Endothelial cell of umbilical vein (primary cell): Measurements from ENCODE around the gene ACOX3. TPM values are rescaled to one million over a fixed set of nuclear protein-coding genes. Genes with fewer than 3 reads are reported as not detected.

Experiments used
- BruUV-seq: library from RNA; stranded (reverse); fragments of 400-500 nt; replicated peaks from 2 replicates; lab custom pipeline; 2021; lab: Mats Ljungman, UMichigan
- CTCF ChIA-PET: fragments of 300-600, 350-600 bp; sonication (Branson Sonifier 250); formaldehyde crosslinking; loops from one replicate; lab custom pipeline; 2021; ENCODE audit warnings: antibody characterized with exemption, inconsistent platforms; lab: Charles Lee
- POLR2A ChIA-PET: fragments of 300-600, 350-600 bp; sonication (Branson Sonifier 250); formaldehyde crosslinking; loops from one replicate; lab custom pipeline; 2021; ENCODE audit warnings: antibody characterized with exemption, inconsistent platforms; lab: Charles Lee
- DNase-seq: peaks from one replicate; pipeline ENCODE4 v3.0.0-alpha.2; 2011; ENCODE audit warnings: low read depth, low spot score
- FAIRE-seq: peaks from 2 replicates; lab custom pipeline; 2011; peaks lifted over from hg19 to GRCh38; lab: Jason Lieb, UNC
- H2AFZ ChIP-seq: 2 replicates; pipeline ENCODE4 v1.6.0; 2012; ENCODE audit warnings: low read depth, low read length, control low read depth, inconsistent platforms
- H3K27ac ChIP-seq: 2 replicates; pipeline ENCODE4 v1.5.1; 2011; ENCODE audit warnings: low read depth, mild to moderate bottlenecking, control low read depth, low read length, moderate library complexity; ENCODE audit not compliant: insufficient read depth
- H3K27me3 ChIP-seq, 2 experiments: 2 replicates each; pipeline versions ENCODE4 v1.6.0 to v1.6.1; 2011; ENCODE audit warnings: low read length in 2 of 2, mixed read lengths in 1 of 2; ENCODE audit not compliant: control insufficient read depth in 2 of 2, insufficient read depth in 2 of 2
- H3K36me3 ChIP-seq, 2 experiments: 2 replicates in 1 of 2; 3 replicates in 1 of 2; pipeline ENCODE4 v1.5.1; 2011; ENCODE audit warnings: low read length in 2 of 2, mild to moderate bottlenecking in 1 of 2, moderate library complexity in 1 of 2; ENCODE audit not compliant: control insufficient read depth in 2 of 2, insufficient read depth in 2 of 2; ENCODE audit errors: extremely low read depth in 1 of 2
- H3K4me1 ChIP-seq: 3 replicates; pipeline ENCODE4 v1.5.1; 2011; ENCODE audit warnings: mild to moderate bottlenecking, low read length; ENCODE audit not compliant: control insufficient read depth, insufficient read depth; ENCODE audit errors: extremely low read depth
- H3K4me2 ChIP-seq: 2 replicates; pipeline ENCODE4 v1.6.1; 2011; ENCODE audit warnings: low read length, control low read depth, mixed read lengths; ENCODE audit not compliant: insufficient read depth
- H3K4me3 ChIP-seq, 3 experiments: fragments of 200-600 bp in 1 of 3; sonication (generic), shearing (Covaris generic) in 1 of 3; replicated peaks in 1 of 3; 2 replicates each; pipeline ENCODE4 v1.5.1; 2011 to 2016; ENCODE audit warnings: control low read depth in 3 of 3, low read length in 3 of 3, mild to moderate bottlenecking in 2 of 3, inconsistent platforms in 1 of 3, low read depth in 1 of 3, moderate library complexity in 1 of 3; ENCODE audit not compliant: insufficient read depth in 1 of 3
- H3K79me2 ChIP-seq: 2 replicates; pipeline ENCODE4 v1.6.0; 2012; ENCODE audit warnings: low read length, inconsistent platforms; ENCODE audit not compliant: control insufficient read depth, insufficient read depth
- H3K9ac ChIP-seq: replicated peaks from 2 replicates; pipeline ENCODE3; 2011; ENCODE audit warnings: low read length, control low read depth; ENCODE audit not compliant: insufficient read depth; ENCODE audit errors: extremely low read depth
- H3K9me1 ChIP-seq: replicated peaks from 3 replicates; pipeline ENCODE4 v1.6.0; 2011; ENCODE audit warnings: mild to moderate bottlenecking, low read length; ENCODE audit not compliant: control insufficient read depth, insufficient read depth; ENCODE audit errors: extremely low read depth
- H3K9me3 ChIP-seq: replicated peaks from 2 replicates; pipeline ENCODE4 v1.5.1; 2012; ENCODE audit warnings: low read length, inconsistent platforms; ENCODE audit not compliant: control insufficient read depth, insufficient read depth
- H4K20me1 ChIP-seq: replicated peaks from 2 replicates; pipeline ENCODE3; 2011; ENCODE audit warnings: mild to moderate bottlenecking, low read length; ENCODE audit not compliant: control insufficient read depth, insufficient read depth; ENCODE audit errors: extremely low read depth
- EZH2 ChIP-seq: IDR thresholded peaks from 2 replicates; pipeline ENCODE4 v1.6.1; 2012; ENCODE audit warnings: borderline replicate concordance, low read depth, mild to moderate bottlenecking, moderate library complexity, low read length, inconsistent platforms; ENCODE audit not compliant: severe bottlenecking
- FOS ChIP-seq: IDR thresholded peaks from 2 replicates; pipeline ENCODE4 v1.6.1; 2011; ENCODE audit warnings: mild to moderate bottlenecking, low read length, moderate library complexity, borderline replicate concordance; ENCODE audit not compliant: insufficient read depth
- GATA2 ChIP-seq: IDR thresholded peaks from 2 replicates; pipeline ENCODE4 v1.7.0; 2011; ENCODE audit warnings: low read depth, mild to moderate bottlenecking, moderate library complexity, mixed read lengths, low read length; ENCODE audit not compliant: insufficient read length, insufficient read depth
- JUN ChIP-seq: IDR thresholded peaks from 2 replicates; pipeline ENCODE4 v1.6.1; 2011; ENCODE audit warnings: borderline replicate concordance, low read depth; ENCODE audit not compliant: insufficient read length, insufficient read depth
- MYC ChIP-seq: IDR thresholded peaks from one replicate; pipeline ENCODE4 v1.6.1; 2011; ENCODE audit warnings: mild to moderate bottlenecking, low read depth, low read length
- POLR2A ChIP-seq: IDR thresholded peaks from 2 replicates; pipeline ENCODE4 v1.6.1; 2012; ENCODE audit warnings: low read depth, mild to moderate bottlenecking, control low read depth, low read length
- POLR2AphosphoS5 ChIP-seq: IDR thresholded peaks from 2 replicates; pipeline ENCODE4 v1.6.1; 2012; ENCODE audit warnings: low read depth, mild to moderate bottlenecking, control low read depth, low read length, moderate library complexity; ENCODE audit not compliant: insufficient read depth
- dilution Hi-C: fragments of 300-500 bp; cut with MboI; formaldehyde crosslinking; loops from one replicate; pipeline ENCODE4 v1.15.0; 2019; ENCODE audit warnings: low sequenced_read_pairs; ENCODE audit not compliant: extremely low pct_ligation_motif_present
- intact Hi-C: fragments of 100-400 bp; cut with micrococcal nuclease; formaldehyde crosslinking; loops from one replicate; pipeline ENCODE4 v1.10.0; 2022
- polyA plus RNA-seq, 4 experiments: library from polyadenylated mRNA; depleted of rRNA in 3 of 4; stranded (reverse) in 3 of 4; unstranded in 1 of 4; fragments of >200 nt; gene quantifications; 2 replicates each; pipeline versions ENCODE4 v1.2.1 to v1.2.3, GENCODE V29; 2011 to 2012; ENCODE audit warnings: missing spikeins in 1 of 4
- total RNA-seq: library from RNA; stranded (reverse); gene quantifications from 2 replicates; pipeline ENCODE4 v1.2.3, GENCODE V29; 2021
- TF ChIP-seq, protein P1 (sequence below): IDR thresholded peaks from 2 replicates; pipeline ENCODE4 v1.6.1; 2011; ENCODE audit not compliant: insufficient read depth, insufficient read length
- TF ChIP-seq, protein P2 (sequence below), 2 donors: IDR thresholded peaks; 1 replicate in 1 of 2; 2 replicates in 1 of 2; pipeline ENCODE4 v1.5.1; 2011; ENCODE audit warnings: low read length in 2 of 2, mild to moderate bottlenecking in 2 of 2, moderate library complexity in 2 of 2, control low read depth in 1 of 2, inconsistent platforms in 1 of 2, low read depth in 1 of 2; ENCODE audit not compliant: insufficient read depth in 1 of 2; ENCODE audit errors: extremely low read depth in 1 of 2

ACOX3 gene
- total and polyA plus RNA-seq, 2 donors (not counting 3 experiments of a cell fraction or from before 2014, with no cell fraction given): 13.0 to 26.3 TPM

DNA sequence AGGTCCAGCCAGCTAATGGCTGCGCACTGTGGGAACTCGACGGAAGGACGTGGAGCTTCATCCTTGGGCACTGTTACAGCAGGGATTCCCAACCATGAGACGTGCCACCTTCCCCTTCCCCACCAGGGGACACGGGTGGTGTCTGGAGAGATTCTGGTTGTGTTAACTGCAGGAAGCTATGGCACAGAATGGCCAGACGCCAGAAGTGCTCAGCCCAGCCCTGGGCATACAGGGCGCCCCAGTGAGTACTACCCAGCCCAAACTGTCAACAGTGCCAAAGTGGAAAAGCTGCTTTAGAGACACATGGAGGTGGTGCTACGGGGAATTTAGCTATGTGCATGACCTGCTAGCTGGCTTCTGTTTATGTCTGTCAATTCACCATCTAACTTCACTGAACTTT lies 32.8 kb downstream of the ACOX3 start:
- POLR2A ChIA-PET: no interaction called here
- peaks cover 3% of the 10 kb centered on the region for H3K4me1 ChIP-seq
- H4K20me1 ChIP-seq: no peaks in the 10 kb centered on the region
- TF ChIP-seq POLR2A: no peak
- TF ChIP-seq FOS: no peak
- TF ChIP-seq MYC: no peak
- no peak for TF ChIP-seq JUN
- no peak for TF ChIP-seq POLR2AphosphoS5
- TF ChIP-seq EZH2: no peak
- TF ChIP-seq, protein P1, sequence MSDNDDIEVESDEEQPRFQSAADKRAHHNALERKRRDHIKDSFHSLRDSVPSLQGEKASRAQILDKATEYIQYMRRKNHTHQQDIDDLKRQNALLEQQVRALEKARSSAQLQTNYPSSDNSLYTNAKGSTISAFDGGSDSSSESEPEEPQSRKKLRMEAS: no peak
- TF ChIP-seq, protein P2, sequence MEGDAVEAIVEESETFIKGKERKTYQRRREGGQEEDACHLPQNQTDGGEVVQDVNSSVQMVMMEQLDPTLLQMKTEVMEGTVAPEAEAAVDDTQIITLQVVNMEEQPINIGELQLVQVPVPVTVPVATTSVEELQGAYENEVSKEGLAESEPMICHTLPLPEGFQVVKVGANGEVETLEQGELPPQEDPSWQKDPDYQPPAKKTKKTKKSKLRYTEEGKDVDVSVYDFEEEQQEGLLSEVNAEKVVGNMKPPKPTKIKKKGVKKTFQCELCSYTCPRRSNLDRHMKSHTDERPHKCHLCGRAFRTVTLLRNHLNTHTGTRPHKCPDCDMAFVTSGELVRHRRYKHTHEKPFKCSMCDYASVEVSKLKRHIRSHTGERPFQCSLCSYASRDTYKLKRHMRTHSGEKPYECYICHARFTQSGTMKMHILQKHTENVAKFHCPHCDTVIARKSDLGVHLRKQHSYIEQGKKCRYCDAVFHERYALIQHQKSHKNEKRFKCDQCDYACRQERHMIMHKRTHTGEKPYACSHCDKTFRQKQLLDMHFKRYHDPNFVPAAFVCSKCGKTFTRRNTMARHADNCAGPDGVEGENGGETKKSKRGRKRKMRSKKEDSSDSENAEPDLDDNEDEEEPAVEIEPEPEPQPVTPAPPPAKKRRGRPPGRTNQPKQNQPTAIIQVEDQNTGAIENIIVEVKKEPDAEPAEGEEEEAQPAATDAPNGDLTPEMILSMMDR (IDR thresholded peaks at IDR 0.05; ENCODE audit: extremely low read depth in 1 of 2, insufficient read depth in 1 of 2, low read depth in 1 of 2, low read length in 2 of 2): no peak
- TF ChIP-seq GATA2: no peak
- peaks cover 0 to 17% of the 10 kb centered on the region in 2 experiments for H3K36me3 ChIP-seq
- H3K9me3 ChIP-seq: no peaks in the 10 kb centered on the region
- no peak for DNase-seq
- no TSS peak for BruUV-seq
- dilution Hi-C loops (no loop called here), intact Hi-C loops (loop anchor here (1.0 kb wide), 1 partner anchor 165 kb away; no protein-coding TSS in a partner anchor)
- H2AFZ ChIP-seq: no peak overlapping the region
- no peak overlapping the region for H3K27ac ChIP-seq
- CTCF ChIA-PET: interaction anchor here (1.0 to 2.5 kb wide), 6 partner anchors 21 to 231 kb away, joined by 3 to 27 read pairs (median 8); no protein-coding TSS in a partner anchor
- FAIRE-seq: no peak
- H3K4me2 ChIP-seq: no peak overlapping the region
- no peak overlapping the region for H3K9ac ChIP-seq
- H3K79me2 ChIP-seq: no peaks in the 10 kb centered on the region
- H3K4me3 ChIP-seq: no peak overlapping the region
- no peaks in the 10 kb centered on the region for H3K9me1 ChIP-seq
- H3K27me3 ChIP-seq: no peaks in the 10 kb centered on the region
